BE2C (cell line): ENCODE data around the gene ELOVL5.

Experiments used
- DNase-seq: peaks from one replicate; pipeline ENCODE4 v3.0.0-alpha.2; 2020
- H3K27me3 ChIP-seq: fragments of 250-450 bp; sonication (Bioruptor Pico); 2 replicates; pipeline ENCODE4 v1.5.1; 2020; ENCODE audit warnings: mild to moderate bottlenecking
- H3K36me3 ChIP-seq: fragments of 250-450 bp; sonication (Bioruptor Pico); 2 replicates; pipeline ENCODE4 v1.5.1; 2020; ENCODE audit warnings: mild to moderate bottlenecking
- H3K4me1 ChIP-seq: fragments of 250-450 bp; sonication (Bioruptor Pico); 2 replicates; pipeline ENCODE4 v1.5.1; 2020
- H3K4me3 ChIP-seq: 2 replicates; pipeline ENCODE4 v1.5.1; 2011; ENCODE audit warnings: low read depth, low read length
- H3K9me3 ChIP-seq: fragments of 250-450 bp; sonication (Bioruptor Pico); 2 replicates; pipeline ENCODE4 v1.5.1; 2020
- TF ChIP-seq, protein P1 (sequence below): IDR thresholded peaks from 2 replicates; pipeline ENCODE4 v1.5.1; 2012; ENCODE audit warnings: mild to moderate bottlenecking, low read depth, low read length

Gene ELOVL5

DNA sequence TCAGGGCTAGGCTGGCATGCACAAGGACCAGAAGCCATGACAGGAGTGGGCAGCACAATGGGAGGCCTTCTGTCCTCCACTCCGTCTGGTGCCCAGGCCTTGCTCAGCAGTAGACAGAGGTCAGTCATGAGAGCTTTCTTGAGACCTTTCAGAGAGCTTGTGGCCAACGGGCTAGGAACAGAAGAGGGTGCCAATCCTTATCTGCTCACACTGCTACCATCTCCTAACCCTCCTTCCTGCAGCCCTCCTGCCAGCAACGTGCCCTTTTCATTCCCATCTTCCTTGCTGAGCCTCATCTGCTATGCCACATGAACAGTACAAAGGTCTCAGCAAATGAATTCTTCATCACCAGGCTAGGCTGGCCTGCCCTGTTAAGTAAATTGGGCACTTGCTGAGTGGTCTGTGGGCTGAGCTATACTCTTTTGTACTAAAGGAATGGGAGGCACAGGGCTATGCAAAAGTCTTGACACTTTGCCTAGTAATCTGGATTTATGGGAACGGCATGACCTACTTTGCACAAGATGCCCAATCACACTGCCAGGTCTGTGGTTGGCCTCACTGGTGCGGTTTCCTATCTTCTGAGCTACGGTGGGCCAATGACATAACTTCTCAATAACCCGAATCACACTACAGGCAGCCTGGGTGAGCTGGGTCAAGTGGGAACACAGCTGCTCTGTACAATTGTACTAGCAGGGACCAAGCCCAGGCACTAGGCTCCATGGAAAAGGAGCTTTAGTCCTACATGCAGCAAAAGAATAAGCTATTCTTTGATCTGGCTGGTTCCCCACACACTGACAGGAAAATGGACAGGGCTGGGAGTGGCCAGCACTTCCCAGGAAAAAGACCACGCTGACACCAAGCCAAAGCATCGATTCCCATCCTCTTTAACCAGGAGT lies 47.8 kb downstream of the ELOVL5 start:
- Histone ChIP-seq H3K4me1 (no peaks in the 10 kb centered on the region; the same call in 1 of the 2 replicates), H3K27me3 (no peaks in the 10 kb centered on the region), H3K4me3 (no peak overlapping the region), H3K9me3 (no peaks in the 10 kb centered on the region), H3K36me3 (no peaks in the 10 kb centered on the region)
- TF ChIP-seq, protein P1, sequence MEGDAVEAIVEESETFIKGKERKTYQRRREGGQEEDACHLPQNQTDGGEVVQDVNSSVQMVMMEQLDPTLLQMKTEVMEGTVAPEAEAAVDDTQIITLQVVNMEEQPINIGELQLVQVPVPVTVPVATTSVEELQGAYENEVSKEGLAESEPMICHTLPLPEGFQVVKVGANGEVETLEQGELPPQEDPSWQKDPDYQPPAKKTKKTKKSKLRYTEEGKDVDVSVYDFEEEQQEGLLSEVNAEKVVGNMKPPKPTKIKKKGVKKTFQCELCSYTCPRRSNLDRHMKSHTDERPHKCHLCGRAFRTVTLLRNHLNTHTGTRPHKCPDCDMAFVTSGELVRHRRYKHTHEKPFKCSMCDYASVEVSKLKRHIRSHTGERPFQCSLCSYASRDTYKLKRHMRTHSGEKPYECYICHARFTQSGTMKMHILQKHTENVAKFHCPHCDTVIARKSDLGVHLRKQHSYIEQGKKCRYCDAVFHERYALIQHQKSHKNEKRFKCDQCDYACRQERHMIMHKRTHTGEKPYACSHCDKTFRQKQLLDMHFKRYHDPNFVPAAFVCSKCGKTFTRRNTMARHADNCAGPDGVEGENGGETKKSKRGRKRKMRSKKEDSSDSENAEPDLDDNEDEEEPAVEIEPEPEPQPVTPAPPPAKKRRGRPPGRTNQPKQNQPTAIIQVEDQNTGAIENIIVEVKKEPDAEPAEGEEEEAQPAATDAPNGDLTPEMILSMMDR: no peak
- DNase-seq: no peak

DNA sequence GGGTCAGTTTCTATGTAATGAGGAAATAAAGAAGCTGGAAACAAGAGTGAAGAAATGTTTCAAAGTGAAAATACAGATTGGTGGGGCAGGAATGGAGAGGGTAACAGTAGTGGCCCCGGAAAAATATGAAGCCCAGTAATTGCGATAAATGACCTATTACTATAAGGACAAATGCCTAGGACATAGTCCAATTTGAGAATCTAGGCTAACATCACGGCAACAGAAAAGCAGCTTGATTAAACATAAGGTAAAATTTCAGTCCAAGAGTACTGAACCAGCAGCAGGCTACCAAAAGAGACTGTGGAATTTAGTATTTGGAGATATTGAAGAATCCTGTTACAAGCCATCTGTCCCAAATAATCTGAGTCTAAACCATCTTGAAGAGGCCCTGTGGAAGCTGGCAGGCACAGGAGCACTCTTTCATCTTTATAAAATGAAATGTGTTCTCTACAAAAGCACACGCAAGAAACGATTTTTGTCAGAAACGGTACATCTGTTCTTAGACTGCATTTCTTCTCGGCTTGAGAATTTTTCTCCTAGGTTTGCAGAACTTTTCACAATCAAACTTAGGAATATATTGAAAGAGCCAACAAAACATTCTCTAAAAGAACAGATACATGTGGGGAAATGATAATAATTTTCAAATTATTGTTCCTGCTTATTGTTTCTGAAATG lies 49.3 kb downstream of the ELOVL5 start:
- TF ChIP-seq, protein P1: no peak
- Histone ChIP-seq H3K9me3 (no peaks in the 10 kb centered on the region), H3K36me3 (no peaks in the 10 kb centered on the region; the same call in 1 of the 2 replicates), H3K4me3 (no peak overlapping the region), H3K4me1 (no peaks in the 10 kb centered on the region; the same call in 1 of the 2 replicates), H3K27me3 (no peaks in the 10 kb centered on the region)
- DNase-seq: no peak

GRCh38 chr6:53297004-53297403 lies 51.7 kb downstream of the ELOVL5 start:
- no peak for DNase-seq
- TF ChIP-seq, protein P1: no peak
- H3K4me1 ChIP-seq: no peaks in the 10 kb centered on the region
- peaks cover 16% of the 10 kb centered on the region for H3K36me3 ChIP-seq
- no peaks in the 10 kb centered on the region for H3K27me3 ChIP-seq
- no peaks in the 10 kb centered on the region for H3K9me3 ChIP-seq
- H3K4me3 ChIP-seq: no peak overlapping the region

DNA sequence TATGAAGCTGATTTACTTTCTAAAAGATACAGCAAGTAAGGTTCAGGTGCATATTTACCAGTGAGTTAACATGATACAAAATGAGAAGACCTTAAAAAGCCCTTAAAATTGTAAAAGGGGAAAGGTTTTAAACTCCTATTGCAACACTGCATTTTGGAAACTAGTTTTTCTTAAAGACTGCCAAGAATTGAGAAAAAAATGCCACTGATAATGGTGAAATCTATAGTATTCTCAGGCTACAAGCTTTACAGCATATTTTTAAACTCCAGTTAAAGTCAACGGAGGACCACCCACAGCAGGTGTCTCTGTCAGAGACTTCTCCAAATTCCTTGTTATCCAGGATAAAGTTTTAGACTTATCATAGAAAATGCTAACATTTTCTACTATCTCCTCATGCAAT lies 53.6 kb downstream of the ELOVL5 start:
- Histone ChIP-seq H3K27me3 (no peaks in the 10 kb centered on the region), H3K36me3 (peaks cover 23% of the 10 kb centered on the region), H3K4me1 (no peaks in the 10 kb centered on the region), H3K4me3 (no peak overlapping the region), H3K9me3 (no peaks in the 10 kb centered on the region)
- TF ChIP-seq, protein P1: no peak
- DNase-seq: no peak

GRCh38 chr6:53294611-53295010 lies 54.1 kb downstream of the ELOVL5 start:
- H3K4me3 ChIP-seq: no peak overlapping the region
- no peaks in the 10 kb centered on the region for H3K4me1 ChIP-seq
- DNase-seq: no peak
- no peaks in the 10 kb centered on the region for H3K9me3 ChIP-seq
- peaks cover 24% of the 10 kb centered on the region for H3K36me3 ChIP-seq
- TF ChIP-seq, protein P1: no peak
- H3K27me3 ChIP-seq: no peaks in the 10 kb centered on the region

DNA sequence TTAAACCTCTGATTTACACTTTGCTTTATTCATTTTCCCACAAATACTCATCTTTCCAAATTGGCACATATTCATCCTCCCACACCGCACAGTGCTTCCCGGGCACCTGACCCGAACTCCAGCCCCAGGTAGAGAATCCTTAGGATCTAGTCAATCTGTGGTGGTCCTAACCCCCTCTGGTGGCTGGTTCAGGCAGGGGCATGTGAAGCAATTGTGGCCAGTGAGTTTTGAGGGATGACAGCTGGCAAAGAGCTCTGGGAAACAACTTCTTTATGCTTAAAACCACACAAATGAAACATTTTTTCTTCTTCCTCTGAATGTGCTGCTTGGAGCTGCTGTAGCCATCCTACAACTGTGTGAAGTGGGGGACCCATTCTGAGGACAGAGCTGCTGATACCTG lies 54.7 kb downstream of the ELOVL5 start:
- Histone ChIP-seq H3K36me3 (peaks cover 28% of the 10 kb centered on the region), H3K4me1 (no peaks in the 10 kb centered on the region), H3K4me3 (no peak overlapping the region), H3K9me3 (no peaks in the 10 kb centered on the region), H3K27me3 (no peaks in the 10 kb centered on the region)
- DNase-seq: peak; percentile 47
- TF ChIP-seq, protein P1: peak; percentile 91
